Smooth muscle cell (in vitro differentiated cells): ENCODE results near the gene ACOXL. TPM values are rescaled to one million over a fixed set of nuclear protein-coding genes. Genes with fewer than 3 reads are reported as not detected.
"Not testable (repeated sequence)": the region's sequence is repeated elsewhere in the genome, so short reads cannot be mapped to it uniquely, and the experiment has no call there.

Source experiments
- DNase-seq: peaks from one replicate; lab custom pipeline; 2025; ENCODE audit not compliant: unreplicated experiment; lab: John Stamatoyannopoulos, UW
- H2AFZ ChIP-seq: fragments of 200-600 bp; sonication (generic); 2 replicates; pipeline ENCODE4 v1.6.0; 2016; ENCODE audit warnings: antibody characterized with exemption, low read depth, mild to moderate bottlenecking
- H3F3A ChIP-seq: fragments of 200-600 bp; sonication (generic); 2 replicates; pipeline ENCODE4 v1.6.0; 2017; ENCODE audit warnings: antibody characterized with exemption, low read depth
- H3K27ac ChIP-seq: fragments of 200-600 bp; sonication (generic); 2 replicates; pipeline ENCODE4 v1.5.1; 2016; ENCODE audit warnings: low read depth, mild to moderate bottlenecking
- H3K27me3 ChIP-seq: fragments of 200-600 bp; sonication (generic); 2 replicates; pipeline ENCODE4 v1.6.1; 2016; ENCODE audit warnings: low read depth, mild to moderate bottlenecking
- H3K36me3 ChIP-seq: fragments of 200-600 bp; sonication (generic); 2 replicates; pipeline ENCODE4 v1.5.1; 2016; ENCODE audit warnings: low read depth
- H3K4me1 ChIP-seq: fragments of 200-600 bp; sonication (generic); 2 replicates; pipeline ENCODE4 v1.5.1; 2016; ENCODE audit warnings: low read depth
- H3K4me2 ChIP-seq: fragments of 200-600 bp; sonication (generic); 2 replicates; pipeline ENCODE4 v1.6.0; 2016; ENCODE audit warnings: mild to moderate bottlenecking
- H3K4me3 ChIP-seq: fragments of 200-600 bp; sonication (generic); 2 replicates; pipeline ENCODE4 v1.5.1; 2016; ENCODE audit warnings: mild to moderate bottlenecking
- H3K79me2 ChIP-seq: fragments of 200-600 bp; sonication (generic); 2 replicates; pipeline ENCODE4 v1.6.0; 2016; ENCODE audit warnings: low read depth, mild to moderate bottlenecking
- H3K9ac ChIP-seq: fragments of 200-600 bp; sonication (generic); 2 replicates; pipeline ENCODE4 v1.6.0; 2016; ENCODE audit warnings: low read depth
- H3K9me3 ChIP-seq: fragments of 200-600 bp; sonication (generic); replicated peaks from 2 replicates; pipeline ENCODE4 v1.5.1; 2016; ENCODE audit warnings: low read depth
- H4K20me1 ChIP-seq: fragments of 200-600 bp; sonication (generic); 2 replicates; pipeline ENCODE4 v1.6.0; 2016; ENCODE audit warnings: low read depth
- WGBS: methylation state at CpG from one replicate; pipeline ENCODE4 v1.1.7; 2016; ENCODE audit warnings: low lambda C conversion rate; 5-methylcytosine and 5-hydroxymethylcytosine counted together
- polyA plus RNA-seq: library from polyadenylated mRNA; unstranded; fragments of >200 nt; fragmentation: Nextera tagmentation; extraction: Ambion mirVana; gene quantifications from 2 replicates; pipeline ENCODE4 v1.2.1, GENCODE V29; 2016
- total RNA-seq: library from RNA; depleted of rRNA; stranded (reverse); fragments of >200 nt; gene quantifications from 2 replicates; pipeline ENCODE4 v1.2.3, GENCODE V29; 2014
- TF ChIP-seq, protein P1 (sequence below): fragments of 200-600 bp; sonication (generic); IDR thresholded peaks from 2 replicates; pipeline ENCODE4 v1.5.1; 2017; ENCODE audit warnings: borderline replicate concordance, mild to moderate bottlenecking, antibody characterized with exemption; ENCODE audit not compliant: insufficient read depth, poor library complexity, severe bottlenecking

ACOXL gene
- total and polyA plus RNA-seq, 2 experiments from 2014 or later: not detected

DNA sequence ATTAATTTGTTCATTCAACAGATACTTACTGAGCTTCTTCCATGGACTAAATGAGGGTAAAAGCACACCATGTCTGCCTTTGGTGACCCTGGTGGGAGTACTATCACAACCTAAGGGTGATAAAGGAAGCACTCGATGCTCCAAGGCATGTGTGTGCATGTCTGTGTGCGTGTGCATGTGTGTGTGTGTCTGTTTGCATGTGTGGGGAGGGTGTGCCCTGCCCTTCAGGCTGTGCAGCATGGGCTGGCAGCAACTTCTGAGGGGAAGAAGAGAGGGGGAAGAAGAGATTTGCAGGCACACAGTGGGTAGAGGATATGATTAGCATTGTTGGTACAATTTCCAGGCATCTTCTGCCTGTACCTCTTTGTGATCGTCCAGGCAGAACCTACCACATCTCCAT lies 121.6 kb downstream of the ACOXL start:
- TF ChIP-seq, protein P1, sequence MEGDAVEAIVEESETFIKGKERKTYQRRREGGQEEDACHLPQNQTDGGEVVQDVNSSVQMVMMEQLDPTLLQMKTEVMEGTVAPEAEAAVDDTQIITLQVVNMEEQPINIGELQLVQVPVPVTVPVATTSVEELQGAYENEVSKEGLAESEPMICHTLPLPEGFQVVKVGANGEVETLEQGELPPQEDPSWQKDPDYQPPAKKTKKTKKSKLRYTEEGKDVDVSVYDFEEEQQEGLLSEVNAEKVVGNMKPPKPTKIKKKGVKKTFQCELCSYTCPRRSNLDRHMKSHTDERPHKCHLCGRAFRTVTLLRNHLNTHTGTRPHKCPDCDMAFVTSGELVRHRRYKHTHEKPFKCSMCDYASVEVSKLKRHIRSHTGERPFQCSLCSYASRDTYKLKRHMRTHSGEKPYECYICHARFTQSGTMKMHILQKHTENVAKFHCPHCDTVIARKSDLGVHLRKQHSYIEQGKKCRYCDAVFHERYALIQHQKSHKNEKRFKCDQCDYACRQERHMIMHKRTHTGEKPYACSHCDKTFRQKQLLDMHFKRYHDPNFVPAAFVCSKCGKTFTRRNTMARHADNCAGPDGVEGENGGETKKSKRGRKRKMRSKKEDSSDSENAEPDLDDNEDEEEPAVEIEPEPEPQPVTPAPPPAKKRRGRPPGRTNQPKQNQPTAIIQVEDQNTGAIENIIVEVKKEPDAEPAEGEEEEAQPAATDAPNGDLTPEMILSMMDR: no peak

DNA sequence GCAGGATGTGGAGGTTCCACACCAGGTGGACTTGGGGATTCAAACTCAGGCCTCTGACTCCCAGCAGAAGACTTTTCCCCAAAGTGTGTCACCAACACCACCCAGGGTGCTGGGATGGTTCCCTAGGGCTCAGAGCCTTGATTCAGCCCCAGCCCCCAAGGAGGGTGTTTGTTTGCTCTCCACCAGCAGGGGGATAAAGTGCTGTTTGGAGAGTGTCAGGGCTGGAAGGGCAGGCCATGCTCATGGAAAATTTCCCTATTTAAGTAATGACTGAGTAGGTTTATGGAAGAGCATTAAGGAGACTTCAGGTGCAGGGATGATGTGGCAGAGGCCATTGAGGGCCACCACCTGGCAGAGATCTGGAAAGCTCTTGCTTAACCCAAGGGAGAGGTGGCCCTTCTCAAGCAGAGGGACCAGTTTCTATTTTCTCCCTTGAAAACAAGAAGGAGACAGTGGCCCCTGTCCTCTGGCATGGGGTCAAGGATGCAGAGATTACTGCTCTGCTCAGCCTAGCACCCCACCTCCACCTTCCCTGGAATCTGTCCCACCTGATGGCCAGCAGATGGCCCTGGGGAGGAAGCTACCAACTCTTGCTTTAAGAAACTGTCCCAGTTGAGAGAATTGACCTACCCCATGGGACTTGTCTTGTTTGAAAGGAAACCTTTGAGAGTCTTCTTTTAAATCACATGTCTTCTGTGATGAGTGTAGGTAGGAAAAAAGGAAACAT lies 122.1 kb downstream of the ACOXL start:
- H3K79me2 ChIP-seq: no peaks in the 10 kb centered on the region
- H3K4me1 ChIP-seq: no peaks in the 10 kb centered on the region
- H3K4me2 ChIP-seq: no peak overlapping the region
- H4K20me1 ChIP-seq: no peaks in the 10 kb centered on the region
- H3K27me3 ChIP-seq: peaks cover 17% of the 10 kb centered on the region
- H3K9ac ChIP-seq: no peak overlapping the region
- H3K27ac ChIP-seq: no peak overlapping the region
- TF ChIP-seq, protein P1: peak; percentile 22
- no peak for DNase-seq
- H3F3A ChIP-seq: no peaks in the 10 kb centered on the region
- H3K36me3 ChIP-seq: no peaks in the 10 kb centered on the region
- H2AFZ ChIP-seq: no peak overlapping the region
- H3K4me3 ChIP-seq: no peak overlapping the region
- H3K9me3 ChIP-seq: no peaks in the 10 kb centered on the region

More for the DNA sequence above, 121.6 kb downstream of the ACOXL start:
- no peak for DNase-seq
- no peaks in the 10 kb centered on the region for H3F3A ChIP-seq
- peaks cover 11% of the 10 kb centered on the region for H3K27me3 ChIP-seq
- H3K4me3 ChIP-seq: no peak overlapping the region
- H3K79me2 ChIP-seq: no peaks in the 10 kb centered on the region
- no peaks in the 10 kb centered on the region for H3K4me1 ChIP-seq
- H2AFZ ChIP-seq: no peak overlapping the region
- H3K36me3 ChIP-seq: no peaks in the 10 kb centered on the region
- no peaks in the 10 kb centered on the region for H4K20me1 ChIP-seq
- H3K4me2 ChIP-seq: no peak overlapping the region
- H3K9me3 ChIP-seq: no peaks in the 10 kb centered on the region
- no peak overlapping the region for H3K27ac ChIP-seq
- WGBS: 84% methylated on average over 3 of the region's 3 CpGs
- H3K9ac ChIP-seq: no peak overlapping the region

DNA sequence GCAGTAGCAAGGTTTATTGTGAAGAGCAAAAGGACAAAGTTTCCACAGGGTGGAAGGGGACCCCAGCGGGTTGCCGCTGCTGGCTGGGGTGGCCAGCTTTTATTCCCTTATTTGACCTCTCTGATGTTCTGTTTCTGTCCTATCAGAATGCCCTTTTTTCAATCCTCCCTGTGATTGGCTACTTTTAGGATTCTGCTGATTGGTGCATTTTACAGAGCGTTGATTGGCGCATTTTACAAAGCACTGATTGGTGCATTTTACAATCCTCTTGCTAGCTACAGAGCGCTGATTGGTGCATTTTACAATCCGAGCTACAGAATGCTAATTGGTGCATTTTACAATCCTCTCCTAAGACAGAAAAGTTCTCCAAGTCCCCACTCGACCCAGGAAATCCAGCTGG lies 123.5 kb downstream of the ACOXL start:
- H3K9me3 ChIP-seq, H3K4me1 ChIP-seq, H3K4me3 ChIP-seq, DNase-seq, H4K20me1 ChIP-seq, H3K79me2 ChIP-seq, H3K4me2 ChIP-seq, H2AFZ ChIP-seq, H3F3A ChIP-seq, H3K9ac ChIP-seq, H3K27ac ChIP-seq, H3K36me3 ChIP-seq: not testable (repeated sequence)
- WGBS: 94% methylated on average over 7 of the region's 7 CpGs
- H3K27me3 ChIP-seq: peaks cover 22% of the 10 kb centered on the region

DNA sequence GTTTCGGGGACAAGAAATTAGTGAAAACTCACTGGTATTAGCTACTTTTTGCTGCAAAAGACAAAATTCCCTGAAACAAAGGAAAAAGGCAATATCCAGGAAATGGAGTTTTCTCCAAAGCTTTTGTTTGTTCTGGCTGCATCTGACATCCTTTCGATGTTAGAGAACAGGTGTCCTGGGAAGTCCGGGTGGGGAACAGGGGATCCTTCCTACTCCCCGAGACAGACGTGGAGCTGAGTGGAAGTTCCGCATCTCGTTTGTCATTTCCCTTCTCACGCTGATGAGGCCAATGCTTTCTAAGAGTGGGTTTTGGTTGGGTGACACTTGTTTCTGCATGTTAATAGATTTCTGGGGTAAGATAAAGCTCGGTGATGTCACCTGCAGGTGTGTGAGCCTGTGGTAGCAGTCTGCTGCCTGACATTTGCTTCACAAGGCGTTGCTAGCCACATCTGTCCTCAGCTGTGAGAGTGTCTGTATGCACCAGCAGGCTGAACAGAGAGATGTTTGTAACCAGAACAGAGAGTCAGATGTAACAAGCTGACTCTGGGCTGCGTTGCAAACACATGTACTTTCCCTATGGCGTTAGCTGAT lies 125.9 kb downstream of the ACOXL start:
- WGBS: 80% methylated on average over 12 of the region's 12 CpGs
- H3K4me1 ChIP-seq: peaks cover 5% of the 10 kb centered on the region
- peaks cover 37% of the 10 kb centered on the region for H3K27me3 ChIP-seq
- no peak overlapping the region for H3K27ac ChIP-seq
- TF ChIP-seq, protein P1: no peak
- no peaks in the 10 kb centered on the region for H4K20me1 ChIP-seq
- no peak overlapping the region for H3K9ac ChIP-seq
- no peak overlapping the region for H2AFZ ChIP-seq
- H3F3A ChIP-seq: no peaks in the 10 kb centered on the region
- H3K36me3 ChIP-seq: no peaks in the 10 kb centered on the region
- DNase-seq: no peak
- H3K4me2 ChIP-seq: no peak overlapping the region
- H3K79me2 ChIP-seq: no peaks in the 10 kb centered on the region
- no peak overlapping the region for H3K4me3 ChIP-seq
- H3K9me3 ChIP-seq: no peaks in the 10 kb centered on the region
